IPS-NIHi7 (cell line): ENCODE data around the gene TSPEAR.

Experiments
- DNase-seq: peaks from one replicate; pipeline ENCODE4 v3.0.0; 2012; ENCODE audit warnings: mixed read lengths; ENCODE audit errors: extremely low spot score

TSPEAR gene

DNA sequence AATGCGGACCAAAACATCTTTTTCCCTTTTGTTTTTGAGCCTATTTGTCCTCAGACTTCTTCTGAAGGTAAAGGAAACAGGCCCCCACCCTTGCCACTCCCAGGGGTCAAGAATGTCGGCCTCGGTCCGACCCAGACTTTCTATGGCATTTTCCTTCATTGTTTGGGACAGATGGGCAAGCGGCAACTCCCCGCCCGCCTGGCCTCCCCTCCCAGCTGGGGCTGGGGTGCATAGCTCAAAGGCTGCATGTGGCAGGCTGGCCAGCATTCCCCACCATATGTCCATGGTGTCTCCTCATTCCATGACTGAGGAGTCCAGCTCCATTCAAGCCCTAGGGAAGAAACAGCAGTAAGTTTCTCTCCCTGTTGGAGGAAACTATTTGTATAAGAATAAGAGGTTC, 29.4 kb upstream of the TSPEAR start:
- no peak for DNase-seq

DNA sequence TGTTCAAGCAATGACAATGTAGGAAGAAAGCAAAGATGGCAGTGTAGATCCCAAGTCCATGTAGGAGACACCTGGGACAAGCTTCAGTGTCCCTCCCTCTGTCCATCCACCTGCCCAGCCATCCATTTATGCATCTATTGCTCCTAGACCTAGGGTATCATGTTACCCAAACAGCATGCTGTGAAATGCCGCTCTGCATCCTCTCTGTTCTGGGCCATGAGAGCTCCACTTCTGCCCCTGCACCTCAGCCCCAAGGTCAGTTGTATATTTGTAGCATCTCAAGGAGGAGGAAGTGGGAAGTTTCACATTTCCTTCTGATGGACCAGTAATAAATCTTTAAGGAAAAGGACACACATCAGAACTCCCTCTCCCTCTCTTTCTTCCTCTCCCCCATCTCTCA, 27.9 kb upstream of the TSPEAR start:
- DNase-seq: no peak

DNA sequence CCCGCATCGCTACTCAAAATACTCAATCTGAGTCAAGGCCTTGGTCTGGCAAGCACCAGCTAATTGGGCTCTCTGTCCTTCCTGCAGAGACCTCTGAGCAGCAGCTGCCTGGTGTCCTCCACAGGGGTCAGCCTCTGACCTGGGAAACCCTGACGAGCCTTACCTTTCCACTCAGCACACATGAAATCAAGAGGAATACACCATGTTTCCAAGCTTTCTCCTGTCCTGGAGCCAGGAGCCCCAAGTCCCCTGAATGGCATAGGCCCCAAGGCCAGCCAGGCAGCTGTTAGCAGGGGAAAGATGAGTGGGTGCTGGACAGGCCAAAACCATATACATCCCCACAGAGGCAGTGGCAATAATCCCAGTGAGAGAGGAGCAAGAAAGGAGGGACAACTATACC, 27.2 kb upstream of the TSPEAR start:
- DNase-seq: no peak

DNA sequence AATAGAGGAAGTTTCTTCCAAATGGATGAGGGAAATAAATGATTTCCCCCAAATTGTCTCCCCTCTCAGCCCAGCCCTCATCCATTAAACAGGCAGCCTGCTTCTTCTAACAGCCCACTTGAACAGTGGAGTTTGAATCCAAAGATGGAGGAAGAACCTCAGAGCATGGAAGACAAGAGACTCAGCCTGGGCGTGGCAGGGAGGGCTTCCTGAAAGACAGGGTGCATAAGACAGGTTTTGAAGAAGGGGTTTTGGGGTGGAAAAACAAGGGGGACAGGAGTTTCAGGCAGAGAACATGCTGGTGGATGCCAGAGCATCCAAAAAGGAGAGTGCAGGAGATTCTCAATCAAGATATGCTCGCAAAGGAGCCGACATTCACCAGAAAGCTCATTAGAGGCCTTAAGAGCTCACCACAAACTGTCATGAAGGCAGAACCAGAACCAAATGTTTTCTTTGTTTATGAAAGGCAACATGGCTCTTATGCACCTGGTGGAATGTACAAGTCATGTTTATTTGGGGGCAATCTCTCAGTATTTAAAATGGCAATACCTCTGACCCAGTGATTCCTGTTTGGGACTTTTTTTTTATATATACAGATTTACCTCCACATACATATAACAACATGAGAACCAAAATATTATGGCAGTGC, 26.5 kb upstream of the TSPEAR start:
- no peak for DNase-seq

DNA sequence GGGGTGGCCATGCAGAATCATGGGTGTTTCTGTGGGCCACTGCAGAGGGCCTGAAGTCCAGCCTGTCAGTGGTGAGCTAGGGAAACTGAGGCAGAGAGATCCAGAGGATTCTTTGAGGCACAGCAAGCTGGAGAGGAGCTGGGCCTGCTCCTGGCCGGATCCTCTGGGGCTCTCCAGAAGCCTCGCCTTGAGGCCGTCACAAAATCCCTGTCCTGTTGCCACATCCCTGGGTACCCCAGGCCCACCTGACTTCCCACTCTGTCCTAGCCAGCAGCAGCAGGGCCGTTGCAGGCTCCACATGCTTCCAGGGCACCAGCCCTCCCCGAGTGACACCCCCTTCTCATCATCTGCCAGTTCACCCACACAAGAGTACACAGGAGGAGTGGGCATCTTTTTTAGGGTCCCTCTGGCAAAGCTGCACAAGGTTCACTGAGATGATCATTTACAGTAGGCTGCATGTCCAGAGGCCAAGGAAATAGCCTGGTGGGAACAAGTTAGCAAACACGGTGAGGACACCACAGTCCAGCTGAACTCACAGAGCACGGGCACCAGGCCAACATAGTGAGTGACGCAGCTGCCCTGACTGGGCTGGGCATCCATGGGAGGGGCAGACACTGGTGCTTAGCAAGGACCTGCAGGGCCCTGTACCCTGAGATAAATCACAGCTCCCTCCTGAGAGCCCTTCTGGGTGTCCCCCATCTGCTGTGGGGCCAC, 25.1 kb upstream of the TSPEAR start:
- no peak for DNase-seq

DNA sequence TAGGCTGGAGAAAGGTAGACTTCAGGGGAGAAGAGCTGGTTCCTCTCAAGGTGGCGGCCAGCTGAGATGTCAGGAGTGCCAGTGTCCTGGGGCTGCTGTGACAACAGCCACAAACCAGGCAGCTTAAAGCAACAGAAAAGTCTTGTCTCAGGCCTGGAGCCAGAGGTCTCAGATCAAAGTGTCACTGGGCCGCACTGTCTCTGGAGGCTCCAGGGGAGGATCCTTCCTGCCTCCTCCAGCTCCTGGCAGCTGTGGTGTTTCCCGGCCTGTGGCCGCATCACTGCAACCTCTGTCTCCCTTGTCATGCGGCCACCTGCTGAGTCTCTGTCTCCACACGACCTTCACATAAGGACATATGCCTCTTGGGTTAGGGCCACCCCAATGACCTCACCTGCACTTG, 24.4 kb upstream of the TSPEAR start:
- no peak for DNase-seq

DNA sequence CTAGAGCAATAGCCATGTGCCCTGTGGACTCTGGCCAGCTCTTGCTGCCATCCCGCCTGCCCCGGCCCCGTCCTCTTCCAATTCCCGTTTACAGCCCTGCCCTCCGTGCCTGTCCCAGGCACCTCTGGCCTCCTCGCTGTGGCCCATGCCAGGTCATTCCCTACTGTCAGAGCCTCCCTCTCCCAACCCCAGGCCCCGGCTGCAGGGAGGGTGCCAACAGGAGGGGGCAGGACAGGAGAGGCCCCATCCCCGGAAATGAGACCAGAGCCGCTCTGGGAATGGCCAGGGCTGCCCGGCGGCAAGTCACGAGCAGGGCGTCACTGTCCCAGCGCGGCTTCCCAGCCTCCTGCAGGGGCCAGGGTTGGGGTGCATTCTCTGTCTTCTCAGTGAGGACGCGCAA, 23.5 kb upstream of the TSPEAR start:
- no peak for DNase-seq

DNA sequence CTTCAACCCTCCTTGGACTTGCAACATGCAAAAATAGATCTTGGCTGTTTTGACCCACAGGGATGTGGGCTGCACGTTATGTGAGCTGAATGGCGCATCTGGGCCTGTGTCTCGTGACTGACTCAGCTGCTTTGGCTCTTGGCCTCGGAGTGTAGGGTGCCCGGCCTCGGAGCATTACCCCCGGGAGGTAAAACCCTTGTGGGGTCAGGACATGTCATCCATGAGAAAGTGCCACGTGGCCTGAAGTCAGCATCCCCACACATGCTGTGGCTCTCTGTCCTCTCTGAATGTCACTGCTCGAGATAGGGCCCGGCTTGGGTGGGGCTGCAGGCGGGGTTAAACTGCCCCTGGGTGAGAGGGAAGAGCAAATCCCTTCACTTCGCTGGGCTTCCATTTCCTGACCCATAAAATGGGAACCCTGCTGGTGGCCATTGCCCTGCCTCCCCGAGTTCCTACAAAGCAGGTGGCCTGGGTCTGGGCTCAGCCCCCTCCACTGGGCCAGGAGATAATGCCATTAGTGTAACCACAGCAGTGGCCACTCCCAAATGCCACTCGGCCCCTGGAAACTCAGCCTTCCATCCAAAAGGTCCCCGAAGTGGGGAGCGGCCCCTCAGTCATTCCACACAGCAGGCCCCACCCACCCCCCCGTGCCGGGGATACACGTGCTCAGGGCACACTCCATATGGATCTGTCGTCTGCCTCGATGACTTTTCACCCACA, 22.8 kb upstream of the TSPEAR start:
- no peak for DNase-seq

DNA sequence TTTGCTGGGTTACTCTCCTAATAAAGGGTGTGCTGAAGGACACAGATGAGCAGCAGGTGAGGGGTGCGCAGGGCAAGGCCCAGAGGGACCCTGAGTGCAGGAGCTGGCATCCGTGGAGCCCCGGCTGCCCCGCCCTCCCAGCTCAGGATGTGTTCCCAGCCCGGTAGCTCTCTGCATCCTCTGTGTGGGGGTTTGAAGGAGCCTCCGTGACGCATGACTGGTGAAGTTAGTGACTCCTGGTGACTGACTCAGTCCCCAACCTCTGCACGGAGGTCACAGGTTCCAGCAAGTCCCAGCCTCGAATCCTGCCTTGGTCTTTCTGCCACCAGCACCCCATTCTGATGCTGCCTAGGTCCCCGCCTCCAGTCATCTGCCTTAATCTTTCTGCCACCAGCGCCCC, 21.6 kb upstream of the TSPEAR start:
- no peak for DNase-seq

DNA sequence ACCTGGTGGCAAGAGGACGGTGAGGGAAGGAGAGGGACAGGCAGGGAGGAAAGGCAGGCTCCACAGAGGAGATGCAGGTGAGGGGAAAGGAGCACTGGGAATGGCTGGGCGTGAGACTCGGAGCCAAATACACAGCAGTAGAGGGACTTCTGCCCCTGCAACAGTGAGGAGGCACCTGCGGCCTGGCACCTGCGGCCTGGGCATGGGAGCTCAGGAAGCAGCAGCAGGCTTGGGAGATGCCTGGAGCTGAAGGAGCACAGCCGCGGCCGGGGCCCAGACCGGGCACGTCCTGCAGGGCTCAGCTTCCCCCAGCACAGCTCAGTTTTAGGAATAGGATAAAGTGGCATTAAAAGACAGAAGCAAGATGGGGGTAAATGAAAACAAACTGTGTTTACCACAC, 20.9 kb upstream of the TSPEAR start:
- no peak for DNase-seq

DNA sequence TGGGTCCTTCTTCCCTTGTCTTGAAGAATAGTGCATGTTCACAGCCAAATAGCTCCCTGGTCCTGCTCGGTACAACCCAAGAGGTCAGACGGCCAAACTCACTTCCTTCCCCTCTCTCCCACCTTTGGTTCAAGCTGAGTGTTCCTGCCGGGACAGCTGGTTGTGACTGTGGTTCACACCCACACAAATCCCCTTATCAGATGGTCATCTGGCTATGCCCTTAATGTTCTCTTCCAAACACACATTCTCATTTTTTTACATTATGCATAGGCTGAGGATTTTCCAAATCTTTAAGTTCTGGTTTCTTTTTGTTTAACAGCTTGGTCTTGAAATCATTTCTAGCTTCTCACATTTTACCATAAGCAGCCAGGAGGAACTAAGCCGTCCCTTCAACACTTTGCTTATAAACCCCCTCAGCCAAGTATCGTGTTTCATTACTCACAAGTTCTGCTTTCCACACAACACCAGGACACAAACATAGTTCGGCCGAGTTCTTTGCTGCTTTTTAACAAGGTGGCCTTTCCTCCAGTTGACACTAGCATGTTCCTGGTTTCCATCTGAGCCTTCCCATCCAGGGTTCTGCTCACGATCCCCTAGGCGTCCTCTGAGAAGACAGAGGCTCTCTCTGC, 19.7 kb upstream of the TSPEAR start:
- no peak for DNase-seq

DNA sequence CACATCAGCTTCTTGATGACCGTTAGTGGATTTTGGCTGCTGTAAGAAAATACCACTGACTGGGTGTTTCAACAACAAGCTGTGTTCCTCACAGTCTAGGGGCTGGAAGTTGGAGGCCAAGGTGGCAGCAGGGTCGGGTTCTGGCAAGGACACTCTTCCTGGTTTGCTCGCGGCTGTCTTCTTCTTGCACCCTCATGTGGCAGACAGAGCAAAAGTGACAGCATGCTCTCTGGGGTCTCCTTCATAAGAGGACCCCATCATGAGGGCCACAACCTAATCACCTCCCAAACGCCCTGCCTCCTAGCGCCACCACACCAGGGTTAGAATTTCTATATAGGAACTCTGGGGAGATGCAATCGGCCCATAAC, 18.6 kb upstream of the TSPEAR start:
- no peak for DNase-seq

DNA sequence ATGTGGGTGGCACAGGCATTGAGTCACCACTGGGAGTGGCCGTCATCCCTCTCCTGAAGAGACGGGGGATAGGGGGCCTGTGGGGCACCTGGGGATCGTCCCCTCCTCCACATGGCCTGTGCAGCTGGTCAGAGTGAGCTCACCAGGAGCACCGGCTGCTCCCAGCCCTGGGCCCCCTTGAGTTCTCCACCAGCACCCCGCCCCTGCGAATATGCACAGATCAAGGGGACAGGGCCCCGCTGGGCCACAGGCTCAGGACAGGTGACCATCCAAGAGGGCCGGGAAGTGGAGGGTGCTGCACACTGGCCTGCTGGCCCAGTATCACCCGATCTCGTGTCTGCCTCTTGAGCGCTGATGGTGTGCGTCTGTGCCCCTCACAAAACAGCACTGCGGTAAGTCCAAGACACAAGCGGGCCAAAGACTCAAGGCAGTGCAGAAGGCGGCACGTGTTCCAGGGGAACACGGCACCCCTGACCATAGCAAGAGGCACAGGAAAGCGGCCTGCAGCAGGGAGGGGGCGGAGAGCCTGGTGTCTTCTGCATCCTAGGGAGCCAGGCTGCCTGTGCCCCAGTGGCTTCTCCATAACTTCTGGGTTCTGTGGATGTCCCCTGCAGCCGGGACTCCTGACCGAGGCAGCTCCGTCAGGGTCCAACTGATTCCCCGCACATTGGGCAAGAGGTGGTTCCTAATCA, 18.1 kb upstream of the TSPEAR start:
- DNase-seq: peak; percentile 9

DNA sequence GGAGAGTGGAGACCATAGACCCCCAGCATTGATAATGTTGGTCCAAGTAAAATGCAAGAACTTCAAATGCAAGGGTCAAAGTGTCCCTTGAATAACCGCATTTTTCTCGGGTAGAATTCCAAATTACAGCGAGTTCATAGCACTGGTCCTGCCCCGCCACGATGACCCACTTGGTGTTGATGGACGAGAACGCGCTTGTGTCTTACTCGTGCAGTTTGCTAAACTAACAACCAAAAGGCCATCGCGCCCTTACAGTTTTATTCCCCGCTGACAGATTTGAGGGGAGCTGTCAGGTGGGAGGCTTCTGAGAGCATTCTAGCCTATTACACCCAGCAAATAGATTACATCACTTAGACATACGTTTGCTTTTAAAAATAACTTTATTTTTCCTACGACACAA, 17.3 kb upstream of the TSPEAR start:
- peak; percentile 2 for DNase-seq

DNA sequence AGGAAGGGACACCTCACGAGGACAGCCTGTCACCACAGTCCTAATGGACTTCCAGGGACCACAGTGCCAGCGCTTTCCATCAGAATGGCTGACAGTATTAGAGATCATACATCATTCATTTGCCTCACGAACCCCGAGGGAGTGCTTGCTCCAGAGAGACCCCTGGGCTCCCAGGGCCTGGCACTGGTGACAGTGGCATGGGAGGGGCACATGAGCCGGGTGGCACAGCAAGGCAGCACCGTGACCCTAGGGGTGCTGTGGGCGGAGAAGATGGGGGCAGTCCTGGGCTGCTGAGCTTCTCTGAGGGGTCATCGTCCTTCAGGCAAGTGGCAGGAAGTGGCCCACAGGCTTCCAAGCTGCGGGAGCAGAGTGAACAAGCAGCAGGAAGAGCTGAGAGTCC, 16.4 kb upstream of the TSPEAR start:
- DNase-seq: peak; percentile 6

DNA sequence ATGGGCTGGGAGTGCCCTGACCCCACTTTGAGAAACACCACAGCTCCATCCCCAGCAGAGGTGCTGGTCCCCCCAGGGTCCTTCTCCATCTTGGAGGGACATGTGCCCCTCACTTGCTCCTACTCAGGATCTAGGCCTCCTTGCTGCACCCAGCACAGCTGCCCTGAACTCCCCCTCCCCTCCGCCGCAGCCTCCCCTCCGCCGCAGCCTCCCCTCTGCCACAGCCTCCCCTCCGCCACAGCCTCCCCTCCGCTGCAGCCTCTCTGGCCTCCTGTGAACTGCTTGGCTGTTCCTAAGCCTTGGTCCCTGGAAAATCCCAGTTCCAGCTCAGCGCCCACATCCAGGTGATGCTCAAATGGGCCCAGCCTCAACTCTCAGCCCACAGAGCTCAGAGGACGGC, 15.9 kb upstream of the TSPEAR start:
- DNase-seq: no peak

DNA sequence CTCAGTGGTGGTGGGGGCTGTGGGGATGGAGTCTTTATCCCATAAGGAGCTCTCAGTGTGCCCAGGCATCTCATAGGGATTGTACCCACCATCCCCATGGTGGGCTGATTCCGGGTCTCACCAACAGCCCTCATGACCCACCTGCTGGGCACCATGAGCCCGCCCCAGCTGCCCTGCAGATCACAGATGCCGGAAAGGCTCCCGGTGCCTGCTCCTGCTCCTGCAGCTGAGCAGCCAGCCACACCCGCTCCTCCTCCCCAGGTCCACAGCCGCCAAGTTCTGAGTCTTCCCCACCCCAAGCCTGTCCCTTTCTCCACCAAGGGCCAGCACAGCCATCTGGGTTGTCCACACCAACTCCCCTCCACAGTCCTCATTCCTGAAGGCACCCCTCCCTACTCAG, 15.5 kb upstream of the TSPEAR start:
- no peak for DNase-seq

DNA sequence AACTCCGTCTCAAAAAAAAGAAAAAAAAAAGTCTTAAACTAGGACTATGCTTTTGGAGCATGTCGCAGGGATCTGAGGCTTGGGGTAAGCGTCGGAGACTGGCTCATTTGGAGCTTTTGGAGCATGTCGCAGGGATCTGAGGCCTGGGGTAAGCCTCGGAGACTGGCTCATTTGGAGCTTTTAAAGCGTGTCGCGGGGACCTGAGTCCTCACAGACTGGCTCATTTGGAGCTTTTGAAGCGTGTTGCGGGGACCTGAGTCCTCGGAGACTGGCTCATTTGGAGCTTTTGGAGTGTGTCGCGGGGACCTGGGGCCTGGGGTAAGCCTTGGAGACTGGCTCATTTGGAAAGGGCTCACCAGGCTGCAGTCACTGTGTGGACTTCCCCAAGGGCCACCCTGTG, 13.6 kb upstream of the TSPEAR start:
- DNase-seq: no peak

DNA sequence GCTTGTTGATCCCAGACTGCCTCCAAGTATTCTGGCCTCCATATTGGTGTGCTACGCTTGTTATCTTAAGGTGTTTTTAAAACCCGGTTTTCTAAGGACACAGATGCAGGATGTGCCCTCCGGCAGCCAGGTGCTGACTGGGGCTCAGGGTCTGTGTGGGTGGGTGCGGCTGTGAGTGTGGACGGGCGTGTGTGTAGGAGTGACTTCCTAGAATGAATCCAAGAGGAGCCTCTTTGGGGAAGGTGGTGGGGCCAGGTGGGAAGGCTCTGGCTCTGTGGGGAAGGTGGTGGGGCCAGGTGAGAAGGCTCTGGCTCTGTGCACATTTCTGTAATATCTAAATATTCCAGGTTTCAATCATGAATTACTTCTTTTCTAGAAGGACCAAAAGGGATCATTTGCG, 12.8 kb upstream of the TSPEAR start:
- no peak for DNase-seq

DNA sequence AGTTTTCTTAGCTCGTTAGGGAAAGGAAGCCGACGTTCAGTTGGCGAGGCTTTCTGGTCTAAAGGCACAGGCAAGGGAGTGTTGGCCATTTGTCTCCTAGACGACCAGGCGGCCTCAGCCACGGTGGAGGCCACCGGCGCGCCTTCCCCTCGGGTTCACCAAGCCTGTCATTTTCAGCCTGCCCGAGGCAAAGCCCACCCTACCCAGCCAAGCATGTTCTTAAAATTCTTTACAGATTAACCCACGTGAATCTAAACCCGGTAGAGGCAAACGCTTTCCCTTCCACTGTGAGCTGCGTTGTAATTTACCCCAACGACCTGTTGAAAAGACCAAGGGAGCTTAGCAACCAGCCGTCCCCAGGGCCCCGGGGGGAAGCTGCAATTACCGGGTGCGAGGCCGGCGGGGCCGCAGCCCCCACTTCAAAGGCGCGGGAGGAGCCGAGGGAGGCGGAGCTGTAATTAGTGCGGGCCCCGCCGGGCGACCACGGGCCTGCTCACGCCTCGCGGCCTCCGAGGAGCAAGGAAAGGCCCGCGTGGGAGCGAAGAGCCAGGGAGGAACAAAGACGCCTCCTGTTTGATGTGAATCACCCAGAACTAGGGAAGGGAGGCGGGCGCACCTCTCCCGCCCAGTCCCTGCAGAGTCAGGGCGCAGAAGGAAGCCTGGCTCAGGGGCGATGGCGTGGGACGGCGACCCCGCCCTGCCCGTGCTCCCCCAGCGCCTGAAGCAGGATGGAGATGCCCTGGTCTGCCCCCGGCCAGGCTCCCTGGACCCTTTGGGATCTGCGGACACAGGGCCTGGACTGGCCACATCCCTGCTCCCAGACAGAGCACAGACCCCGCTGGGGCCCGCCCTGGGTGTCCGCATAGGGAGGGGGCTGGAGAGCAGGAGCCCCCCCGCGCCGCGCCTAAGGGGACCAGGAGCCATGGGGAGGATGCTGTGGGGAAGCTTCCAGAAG, 12.1 kb upstream of the TSPEAR start:
- no peak for DNase-seq

DNA sequence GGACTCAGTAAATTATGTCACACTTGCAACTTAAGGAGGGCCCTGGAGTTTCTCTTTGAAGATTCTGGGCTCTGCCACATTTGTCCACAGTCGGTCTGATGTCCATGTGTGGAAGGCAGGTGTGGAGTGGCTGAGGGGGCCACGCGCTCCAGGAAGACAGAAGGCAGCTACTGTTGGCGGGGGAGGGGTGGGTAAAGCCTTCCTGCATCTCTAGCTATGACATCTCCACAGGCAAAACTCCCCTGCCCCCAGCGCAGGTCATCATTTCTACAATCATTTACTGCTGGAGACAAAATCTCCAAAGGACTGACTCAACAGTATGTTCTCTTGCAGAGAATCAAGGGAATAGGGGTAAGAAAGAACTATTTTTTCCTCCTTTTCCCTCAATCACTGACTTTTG, 11.4 kb upstream of the TSPEAR start:
- DNase-seq: no peak
